Neuronal stem cell (in vitro differentiated cells): ENCODE results near the gene SPCS1.

Experiments
- DNase-seq: peaks from one replicate; pipeline ENCODE4 v3.0.0-alpha.2; 2013; ENCODE audit warnings: low spot score
- H2AFZ ChIP-seq: one replicate; pipeline ENCODE4 v1.6.1; 2013; ENCODE audit warnings: mild to moderate bottlenecking, low read length, inconsistent platforms
- H2AK5ac ChIP-seq: 2 replicates; pipeline ENCODE4 v1.6.1; 2013; ENCODE audit warnings: low read depth, mild to moderate bottlenecking, inconsistent platforms, low read length, moderate library complexity, mixed read lengths
- H2BK120ac ChIP-seq: 2 replicates; pipeline ENCODE4 v1.6.1; 2013; ENCODE audit warnings: low read depth, mild to moderate bottlenecking, inconsistent platforms, low read length, moderate library complexity, mixed read lengths
- H2BK12ac ChIP-seq: one replicate; pipeline ENCODE4 v1.6.1; 2013; ENCODE audit warnings: low read length, inconsistent platforms
- H2BK15ac ChIP-seq: 2 replicates; pipeline ENCODE4 v1.6.1; 2013; ENCODE audit warnings: mild to moderate bottlenecking, low read length, inconsistent platforms, mixed read lengths
- H2BK5ac ChIP-seq: one replicate; pipeline ENCODE4 v1.6.1; 2013; ENCODE audit warnings: inconsistent platforms, mild to moderate bottlenecking, low read length, moderate library complexity
- H3K14ac ChIP-seq: one replicate; pipeline ENCODE4 v1.6.1; 2013; ENCODE audit warnings: low read length, inconsistent platforms
- H3K18ac ChIP-seq: 2 replicates; pipeline ENCODE4 v1.6.1; 2013; ENCODE audit warnings: low read length, inconsistent platforms
- H3K23ac ChIP-seq: 2 replicates; pipeline ENCODE4 v1.6.1; 2013; ENCODE audit warnings: low read depth, mild to moderate bottlenecking, mixed read lengths, low read length, inconsistent platforms; ENCODE audit not compliant: poor library complexity
- H3K27ac ChIP-seq: replicated peaks from 3 replicates; pipeline ENCODE4 v1.5.1; 2013; ENCODE audit warnings: low read length, inconsistent platforms
- H3K27me3 ChIP-seq, 3 experiments: 2 replicates each; pipeline ENCODE4 v1.6.1; 2013; ENCODE audit warnings: low read length in 3 of 3, mild to moderate bottlenecking in 2 of 3, inconsistent platforms in 1 of 3, low read depth in 1 of 3, mixed read lengths in 1 of 3, moderate library complexity in 1 of 3; ENCODE audit not compliant: control insufficient read depth in 3 of 3, insufficient read depth in 3 of 3
- H3K36me3 ChIP-seq, 2 donors: replicated peaks in 1 of 2; 2 replicates each; pipeline ENCODE4 v1.6.1; 2013; ENCODE audit warnings: low read length in 2 of 2; ENCODE audit not compliant: control insufficient read depth in 2 of 2, insufficient read depth in 2 of 2
- H3K4ac ChIP-seq: 2 replicates; pipeline ENCODE4 v1.6.1; 2013; ENCODE audit warnings: inconsistent platforms, mild to moderate bottlenecking, low read length, moderate library complexity
- H3K4me1 ChIP-seq, 2 donors: 1 replicate in 1 of 2; 2 replicates in 1 of 2; pipeline ENCODE4 v1.6.1; 2013; ENCODE audit warnings: low read length in 2 of 2, low read depth in 1 of 2; ENCODE audit not compliant: control insufficient read depth in 2 of 2, insufficient read depth in 1 of 2
- H3K4me2 ChIP-seq: one replicate; pipeline ENCODE4 v1.6.1; 2013; ENCODE audit warnings: mild to moderate bottlenecking, low read length, inconsistent platforms; ENCODE audit not compliant: insufficient read depth, poor library complexity, severe bottlenecking
- H3K4me3 ChIP-seq, 2 donors: 2 replicates each; pipeline ENCODE4 v1.5.1; 2013; ENCODE audit warnings: low read length in 2 of 2, mild to moderate bottlenecking in 2 of 2, inconsistent platforms in 1 of 2, moderate library complexity in 1 of 2
- H3K79me1 ChIP-seq: one replicate; pipeline ENCODE4 v1.6.1; 2013; ENCODE audit warnings: low read depth, mild to moderate bottlenecking, inconsistent platforms, low read length, moderate library complexity
- H3K9ac ChIP-seq: one replicate; pipeline ENCODE4 v1.6.1; 2013; ENCODE audit warnings: mild to moderate bottlenecking, low read depth, low read length, inconsistent platforms; ENCODE audit not compliant: poor library complexity
- H3K9me3 ChIP-seq, 2 donors: replicated peaks in 1 of 2; 2 replicates each; pipeline versions ENCODE3 to v1.6.1; 2013; ENCODE audit warnings: low read length in 2 of 2, mild to moderate bottlenecking in 2 of 2, inconsistent platforms in 1 of 2, low read depth in 1 of 2, mixed read lengths in 1 of 2, moderate library complexity in 1 of 2; ENCODE audit not compliant: control insufficient read depth in 2 of 2, insufficient read depth in 1 of 2
- H4K8ac ChIP-seq: one replicate; pipeline ENCODE4 v1.6.1; 2013; ENCODE audit warnings: low read depth, mild to moderate bottlenecking, inconsistent platforms, low read length, moderate library complexity
- H4K91ac ChIP-seq: one replicate; pipeline ENCODE4 v1.6.1; 2013; ENCODE audit warnings: low read length, low read depth, mild to moderate bottlenecking, inconsistent platforms; ENCODE audit not compliant: poor library complexity
- WGBS, 2 donors: extraction: QIAGEN DNeasy Blood & Tissue Kit; methylation state at CpG; one replicate each; pipeline ENCODE4 v1.1.7; 2013; ENCODE audit warnings: missing lambda C conversion rate in 2 of 2, mixed read lengths in 1 of 2; ENCODE audit not compliant: insufficient read length in 2 of 2, insufficient replicate concordance in 1 of 2; ENCODE audit errors: extremely low coverage in 2 of 2; 5-methylcytosine and 5-hydroxymethylcytosine counted together

SPCS1 gene

GRCh38 chr3:52694528-52695189 lies 11.2 kb upstream of the SPCS1 start:
- Histone ChIP-seq H3K36me3 (peaks cover 43 to 95% of the 10 kb centered on the region in 2 donors), H4K8ac (no peak overlapping the region), H3K4me3 (no peak overlapping the region), H3K4me2 (no peak overlapping the region), H3K27me3 (no peaks in the 10 kb centered on the region), H3K27ac (no peak overlapping the region), H2BK12ac (no peak overlapping the region), H3K9me3 (no peaks in the 10 kb centered on the region), H2AFZ (no peak overlapping the region), H2AK5ac (no peak overlapping the region), H3K79me1 (no peaks in the 10 kb centered on the region), H4K91ac (no peak overlapping the region), H3K14ac (no peak overlapping the region), H3K4ac (no peak overlapping the region), H3K18ac (no peak overlapping the region), H3K9ac (no peak overlapping the region), H3K23ac (no peak overlapping the region), H2BK15ac (no peak overlapping the region), H3K4me1 (no peaks in the 10 kb centered on the region), H2BK120ac (no peak overlapping the region), H2BK5ac (no peak overlapping the region)
- DNase-seq: no peak
- no CpG with 5 or more reads among the region's 7 CpGs for WGBS, 2 donors

GRCh38 chr3:52695798-52696671 lies 9.9 kb upstream of the SPCS1 start:
- Histone ChIP-seq H2BK120ac (no peak overlapping the region), H4K91ac (no peak overlapping the region), H3K4me3 (no peak overlapping the region), H4K8ac (no peak overlapping the region), H3K27me3 (no peaks in the 10 kb centered on the region), H2AK5ac (no peak overlapping the region), H3K9ac (no peak overlapping the region), H2BK12ac (no peak overlapping the region), H3K79me1 (no peaks in the 10 kb centered on the region), H3K9me3 (no peaks in the 10 kb centered on the region), H3K23ac (no peak overlapping the region), H2AFZ (no peak overlapping the region), H3K36me3 (peaks cover 34 to 89% of the 10 kb centered on the region in 2 donors), H3K14ac (no peak overlapping the region), H2BK5ac (no peak overlapping the region), H2BK15ac (no peak overlapping the region), H3K18ac (no peak overlapping the region), H3K4me2 (no peak overlapping the region), H3K4ac (no peak overlapping the region), H3K27ac (no peak overlapping the region), H3K4me1 (no peaks in the 10 kb centered on the region)
- no CpG with 5 or more reads among the region's 4 CpGs for WGBS, 2 donors
- DNase-seq: no peak

- no peak overlapping the region for H2AFZ ChIP-seq
- no peak overlapping the region for H3K27ac ChIP-seq
- no peak overlapping the region for H2BK12ac ChIP-seq
- no peaks in the 10 kb centered on the region for H3K9me3 ChIP-seq
- H3K4me3 ChIP-seq: no peak overlapping the region
- H3K9ac ChIP-seq: no peak overlapping the region
- H3K23ac ChIP-seq: no peak overlapping the region
- no peak overlapping the region for H3K14ac ChIP-seq
- H2BK120ac ChIP-seq: no peak overlapping the region
- H2BK5ac ChIP-seq: no peak overlapping the region
- H2BK15ac ChIP-seq: no peak overlapping the region
- no peaks in the 10 kb centered on the region for H3K27me3 ChIP-seq
- no peaks in the 10 kb centered on the region for H3K79me1 ChIP-seq
- H3K4me2 ChIP-seq: no peak overlapping the region
- H2AK5ac ChIP-seq: no peak overlapping the region
- H4K91ac ChIP-seq: no peak overlapping the region
- no peak for DNase-seq
- no CpG with 5 or more reads among the region's 2 CpGs for WGBS, 2 donors
- H4K8ac ChIP-seq: no peak overlapping the region
- no peak overlapping the region for H3K18ac ChIP-seq
- no peaks in the 10 kb centered on the region for H3K4me1 ChIP-seq
- H3K36me3 ChIP-seq: peaks cover 34 to 79% of the 10 kb centered on the region in 2 donors
- H3K4ac ChIP-seq: no peak overlapping the region
These were observed 8.9 kb upstream of the SPCS1 start for GRCh38 chr3:52696830-52697631.

- no peak overlapping the region for H2BK120ac ChIP-seq
- H3K9ac ChIP-seq: no peak overlapping the region
- no peaks in the 10 kb centered on the region for H3K9me3 ChIP-seq
- no peak overlapping the region for H2AFZ ChIP-seq
- H2BK12ac ChIP-seq: no peak overlapping the region
- DNase-seq: no peak
- no peaks in the 10 kb centered on the region for H3K27me3 ChIP-seq
- H3K27ac ChIP-seq: no peak overlapping the region
- H3K4me1 ChIP-seq: no peaks in the 10 kb centered on the region
- H3K36me3 ChIP-seq: peaks cover 33 to 73% of the 10 kb centered on the region in 2 donors
- H3K4me2 ChIP-seq: no peak overlapping the region
- WGBS, 2 donors: no CpG with 5 or more reads among the region's 4 CpGs
- no peak overlapping the region for H2BK5ac ChIP-seq
- H3K4me3 ChIP-seq: no peak overlapping the region
- no peak overlapping the region for H3K14ac ChIP-seq
- H4K8ac ChIP-seq: no peak overlapping the region
- H3K18ac ChIP-seq: no peak overlapping the region
- H2AK5ac ChIP-seq: no peak overlapping the region
- H3K4ac ChIP-seq: no peak overlapping the region
- no peak overlapping the region for H2BK15ac ChIP-seq
- no peaks in the 10 kb centered on the region for H3K79me1 ChIP-seq
- H3K23ac ChIP-seq: no peak overlapping the region
- H4K91ac ChIP-seq: no peak overlapping the region
These were observed 8.3 kb upstream of the SPCS1 start for GRCh38 chr3:52697632-52697965.
